Measurements from ENCODE around the gene SORBS2.

- TF ChIP-seq CTCF (IDR thresholded peaks at IDR 0.05) (no peak), POLR2A (IDR thresholded peaks at IDR 0.05; ENCODE audit: low read depth) (no peak), POLR2AphosphoS5 (IDR thresholded peaks at IDR 0.05) (no peak)
These were observed 129.8 kb downstream of the SORBS2 start for GRCh38 chr4:185682236-185682635.
